GM12878 (cell line): ENCODE data around the gene RPS6KA5. TPM values are rescaled to one million over a fixed set of nuclear protein-coding genes. Genes with fewer than 3 reads are reported as not detected.

Source experiments
- CBFB ChIP-seq: IDR thresholded peaks from 2 replicates; pipeline ENCODE4 v1.6.1; 2016; ENCODE audit warnings: antibody characterized with exemption, low read depth
- ETV6 ChIP-seq, 2 experiments: fragments of 450-650 bp in 1 of 2; IDR thresholded peaks in 1 of 2; conservative IDR thresholded peaks in 1 of 2; 2 replicates each; pipeline ENCODE4 v1.6.1; 2014; ENCODE audit warnings: antibody characterized with exemption in 1 of 2, borderline replicate concordance in 1 of 2, low read depth in 1 of 2, mild to moderate bottlenecking in 1 of 2, moderate library complexity in 1 of 2
- GATAD2B ChIP-seq: fragments of 450-650 bp; conservative IDR thresholded peaks from 2 replicates; pipeline ENCODE4 v1.6.1; 2017; ENCODE audit warnings: low read depth, mild to moderate bottlenecking, moderate library complexity
- IKZF1 ChIP-seq: fragments of 450-650 bp; conservative IDR thresholded peaks from 2 replicates; pipeline ENCODE4 v1.6.1; 2017; ENCODE audit warnings: antibody characterized with exemption, mild to moderate bottlenecking
- IRF4 ChIP-seq: IDR thresholded peaks from 2 replicates; pipeline ENCODE4 v1.6.1; 2011; ENCODE audit warnings: low read depth, low read length
- LARP7 ChIP-seq: fragments of 450-650 bp; IDR thresholded peaks from 2 replicates; pipeline ENCODE4 v1.6.1; 2017; ENCODE audit warnings: mild to moderate bottlenecking
- MEF2A ChIP-seq: IDR thresholded peaks from 2 replicates; pipeline ENCODE4 v1.6.1; 2011; ENCODE audit warnings: low read depth, mild to moderate bottlenecking, low read length, moderate library complexity; ENCODE audit not compliant: insufficient read depth
- NFYB ChIP-seq: IDR thresholded peaks from 2 replicates; pipeline ENCODE4 v1.6.1; 2011; ENCODE audit warnings: low read depth, mild to moderate bottlenecking, low read length, improper control_type of control experiment, moderate library complexity; ENCODE audit not compliant: insufficient read depth
- PAX5 ChIP-seq: IDR thresholded peaks from 2 replicates; pipeline ENCODE4 v1.6.1; 2011; ENCODE audit warnings: low read depth, low read length, borderline replicate concordance
- POLR2A ChIP-seq: IDR thresholded peaks from 2 replicates; pipeline ENCODE4 v1.6.1; 2011; ENCODE audit warnings: low read depth, mild to moderate bottlenecking, low read length
- POLR2AphosphoS5 ChIP-seq: IDR thresholded peaks from 2 replicates; pipeline ENCODE4 v1.6.1; 2011; ENCODE audit warnings: mild to moderate bottlenecking, low read length, inconsistent platforms
- RAD21 ChIP-seq: IDR thresholded peaks from 2 replicates; pipeline ENCODE4 v1.6.1; 2011; ENCODE audit warnings: mild to moderate bottlenecking, low read depth, low read length, moderate library complexity; ENCODE audit not compliant: insufficient read depth
- SUPT20H ChIP-seq: IDR thresholded peaks from 2 replicates; pipeline ENCODE4 v1.6.1; 2011; ENCODE audit warnings: low read depth, mild to moderate bottlenecking, low read length, moderate library complexity, borderline replicate concordance; ENCODE audit not compliant: control insufficient read depth
- TCF12 ChIP-seq: IDR thresholded peaks from 2 replicates; pipeline ENCODE4 v1.6.1; 2011; ENCODE audit warnings: low read depth, mild to moderate bottlenecking, low read length
- YBX1 ChIP-seq: fragments of 450-650 bp; IDR thresholded peaks from 2 replicates; pipeline ENCODE4 v1.6.1; 2016; ENCODE audit warnings: antibody characterized with exemption
- ZNF207 ChIP-seq: fragments of 450-650 bp; IDR thresholded peaks from 2 replicates; pipeline ENCODE4 v1.6.1; 2014; ENCODE audit warnings: antibody characterized with exemption, mild to moderate bottlenecking, borderline replicate concordance
- polyA plus RNA-seq, 11 experiments: library from polyadenylated mRNA; depleted of rRNA in 4 of 11; unstranded in 6 of 11; stranded (reverse) in 5 of 11; fragments of >200 nt; fragmentation: Nextera tagmentation in 4 of 11; fragmentation: Illumina TruSeq in 1 of 11; extraction: Ambion mirVana in 4 of 11; extraction: Trizol in 1 of 11; gene quantifications; 1 replicate in 1 of 11; 2 replicates in 10 of 11; pipeline versions ENCODE4 v1.2.1 to v1.2.3, GENCODE V29; 2011 to 2016; ENCODE audit warnings: inconsistent platforms in 2 of 11, missing spikeins in 2 of 11, low read depth in 1 of 11
- total RNA-seq, 4 experiments: library from RNA; depleted of rRNA in 3 of 4; stranded (reverse); fragments of >200 nt in 3 of 4; fragmentation: Illumina TruSeq in 1 of 4; extraction: Trizol in 1 of 4; gene quantifications; 2 replicates each; pipeline versions ENCODE4 v1.2.1 to v1.2.3, GENCODE V29; 2013 to 2021
- TF ChIP-seq, protein P1 (sequence below): fragments of 450-650 bp; formaldehyde crosslinking; IDR thresholded peaks from 2 replicates; pipeline ENCODE4 v1.4.0; 2022; ENCODE audit warnings: mild to moderate bottlenecking, moderate library complexity
- TF ChIP-seq, protein P2 (sequence below): fragments of 450-650 bp; formaldehyde crosslinking; IDR thresholded peaks from 2 replicates; pipeline ENCODE4 v1.4.0; 2020; ENCODE audit warnings: mild to moderate bottlenecking, moderate library complexity
- TF ChIP-seq, protein P3 (sequence below): fragments of 450-650 bp; IDR thresholded peaks from 2 replicates; pipeline ENCODE4 v1.6.1; 2017; ENCODE audit warnings: borderline replicate concordance
- TF ChIP-seq, protein P4 (sequence below): IDR thresholded peaks from 2 replicates; pipeline ENCODE4 v1.6.1; 2011; ENCODE audit warnings: borderline replicate concordance, low read depth, mild to moderate bottlenecking, moderate library complexity, low read length; ENCODE audit not compliant: insufficient read depth, poor library complexity, severe bottlenecking

Gene RPS6KA5
- total and polyA plus RNA-seq, 10 of the 15 experiments (the other 5 are each of a cell fraction or from before 2014, with no cell fraction given) = 1.4 to 7.0 (median 3.7) TPM

DNA sequence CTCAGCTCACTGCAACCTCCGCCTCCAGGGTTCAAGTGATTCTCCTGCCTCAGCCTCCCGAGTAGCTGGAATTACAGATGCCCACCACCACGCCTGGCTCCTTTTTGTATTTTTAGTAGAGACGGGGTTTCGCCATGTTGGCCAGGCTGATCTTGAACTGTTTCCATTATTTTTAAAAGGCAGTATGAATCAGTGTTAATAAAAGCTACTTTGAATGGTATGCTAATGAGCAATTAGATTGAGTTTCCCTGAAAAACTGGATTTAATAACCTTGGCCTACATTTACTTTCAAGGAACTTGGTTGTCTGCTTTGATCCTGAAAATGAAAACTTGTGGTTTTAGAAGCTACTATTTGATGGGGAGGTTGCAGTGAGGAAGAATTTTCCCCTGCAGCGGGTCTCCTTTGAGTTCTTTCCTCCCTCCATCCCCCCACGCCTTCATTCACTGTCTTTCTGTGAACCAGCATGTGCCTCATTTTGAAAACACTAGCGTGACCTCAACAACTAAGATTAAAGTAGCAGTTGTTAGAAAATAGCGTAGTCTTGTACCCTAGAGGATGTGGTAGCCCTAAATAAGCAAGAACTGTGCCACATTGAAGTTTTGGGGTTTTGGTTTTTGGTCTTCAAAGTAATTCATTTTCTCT, 17.8 kb upstream of the RPS6KA5 start (continued):
- TF ChIP-seq, protein P1, sequence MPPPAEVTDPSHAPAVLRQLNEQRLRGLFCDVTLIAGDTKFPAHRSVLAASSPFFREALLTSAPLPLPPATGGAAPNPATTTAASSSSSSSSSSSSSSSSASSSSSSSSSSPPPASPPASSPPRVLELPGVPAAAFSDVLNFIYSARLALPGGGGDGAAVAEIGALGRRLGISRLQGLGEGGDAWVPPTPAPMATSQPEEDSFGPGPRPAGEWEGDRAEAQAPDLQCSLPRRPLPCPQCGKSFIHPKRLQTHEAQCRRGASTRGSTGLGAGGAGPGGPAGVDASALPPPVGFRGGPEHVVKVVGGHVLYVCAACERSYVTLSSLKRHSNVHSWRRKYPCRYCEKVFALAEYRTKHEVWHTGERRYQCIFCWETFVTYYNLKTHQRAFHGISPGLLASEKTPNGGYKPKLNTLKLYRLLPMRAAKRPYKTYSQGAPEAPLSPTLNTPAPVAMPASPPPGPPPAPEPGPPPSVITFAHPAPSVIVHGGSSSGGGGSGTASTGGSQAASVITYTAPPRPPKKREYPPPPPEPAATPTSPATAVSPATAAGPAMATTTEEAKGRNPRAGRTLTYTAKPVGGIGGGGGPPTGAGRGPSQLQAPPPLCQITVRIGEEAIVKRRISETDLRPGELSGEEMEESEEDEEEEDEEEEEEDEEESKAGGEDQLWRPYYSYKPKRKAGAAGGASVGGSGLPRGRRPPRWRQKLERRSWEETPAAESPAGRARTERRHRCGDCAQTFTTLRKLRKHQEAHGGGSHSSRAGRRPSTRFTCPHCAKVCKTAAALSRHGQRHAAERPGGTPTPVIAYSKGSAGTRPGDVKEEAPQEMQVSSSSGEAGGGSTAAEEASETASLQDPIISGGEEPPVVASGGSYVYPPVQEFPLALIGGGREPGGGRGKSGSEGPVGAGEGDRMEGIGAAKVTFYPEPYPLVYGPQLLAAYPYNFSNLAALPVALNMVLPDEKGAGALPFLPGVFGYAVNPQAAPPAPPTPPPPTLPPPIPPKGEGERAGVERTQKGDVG (CRISPR knock-in tag) = no peak
- TF ChIP-seq, protein P2, sequence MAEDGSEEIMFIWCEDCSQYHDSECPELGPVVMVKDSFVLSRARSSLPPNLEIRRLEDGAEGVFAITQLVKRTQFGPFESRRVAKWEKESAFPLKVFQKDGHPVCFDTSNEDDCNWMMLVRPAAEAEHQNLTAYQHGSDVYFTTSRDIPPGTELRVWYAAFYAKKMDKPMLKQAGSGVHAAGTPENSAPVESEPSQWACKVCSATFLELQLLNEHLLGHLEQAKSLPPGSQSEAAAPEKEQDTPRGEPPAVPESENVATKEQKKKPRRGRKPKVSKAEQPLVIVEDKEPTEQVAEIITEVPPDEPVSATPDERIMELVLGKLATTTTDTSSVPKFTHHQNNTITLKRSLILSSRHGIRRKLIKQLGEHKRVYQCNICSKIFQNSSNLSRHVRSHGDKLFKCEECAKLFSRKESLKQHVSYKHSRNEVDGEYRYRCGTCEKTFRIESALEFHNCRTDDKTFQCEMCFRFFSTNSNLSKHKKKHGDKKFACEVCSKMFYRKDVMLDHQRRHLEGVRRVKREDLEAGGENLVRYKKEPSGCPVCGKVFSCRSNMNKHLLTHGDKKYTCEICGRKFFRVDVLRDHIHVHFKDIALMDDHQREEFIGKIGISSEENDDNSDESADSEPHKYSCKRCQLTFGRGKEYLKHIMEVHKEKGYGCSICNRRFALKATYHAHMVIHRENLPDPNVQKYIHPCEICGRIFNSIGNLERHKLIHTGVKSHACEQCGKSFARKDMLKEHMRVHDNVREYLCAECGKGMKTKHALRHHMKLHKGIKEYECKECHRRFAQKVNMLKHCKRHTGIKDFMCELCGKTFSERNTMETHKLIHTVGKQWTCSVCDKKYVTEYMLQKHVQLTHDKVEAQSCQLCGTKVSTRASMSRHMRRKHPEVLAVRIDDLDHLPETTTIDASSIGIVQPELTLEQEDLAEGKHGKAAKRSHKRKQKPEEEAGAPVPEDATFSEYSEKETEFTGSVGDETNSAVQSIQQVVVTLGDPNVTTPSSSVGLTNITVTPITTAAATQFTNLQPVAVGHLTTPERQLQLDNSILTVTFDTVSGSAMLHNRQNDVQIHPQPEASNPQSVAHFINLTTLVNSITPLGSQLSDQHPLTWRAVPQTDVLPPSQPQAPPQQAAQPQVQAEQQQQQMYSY (CRISPR knock-in tag) = no peak
- no peak for TF ChIP-seq POLR2A
- TF ChIP-seq, protein P3, sequence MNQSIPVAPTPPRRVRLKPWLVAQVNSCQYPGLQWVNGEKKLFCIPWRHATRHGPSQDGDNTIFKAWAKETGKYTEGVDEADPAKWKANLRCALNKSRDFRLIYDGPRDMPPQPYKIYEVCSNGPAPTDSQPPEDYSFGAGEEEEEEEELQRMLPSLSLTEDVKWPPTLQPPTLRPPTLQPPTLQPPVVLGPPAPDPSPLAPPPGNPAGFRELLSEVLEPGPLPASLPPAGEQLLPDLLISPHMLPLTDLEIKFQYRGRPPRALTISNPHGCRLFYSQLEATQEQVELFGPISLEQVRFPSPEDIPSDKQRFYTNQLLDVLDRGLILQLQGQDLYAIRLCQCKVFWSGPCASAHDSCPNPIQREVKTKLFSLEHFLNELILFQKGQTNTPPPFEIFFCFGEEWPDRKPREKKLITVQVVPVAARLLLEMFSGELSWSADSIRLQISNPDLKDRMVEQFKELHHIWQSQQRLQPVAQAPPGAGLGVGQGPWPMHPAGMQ = no peak
- TF ChIP-seq RAD21 = 0 out of 2 replicates have a peak, but pooled peaks have one; percentile 4
- TF ChIP-seq NFYB = no peak
- peak in 1 of 2 experiments; percentile 54; a peak in 1 of 4 replicates for TF ChIP-seq ETV6 (conservative IDR thresholded peaks at IDR 0.05 in 1 of 2, IDR thresholded peaks at IDR 0.05 in 1 of 2; ENCODE audit: borderline replicate concordance in 1 of 2, low read depth in 1 of 2)
- TF ChIP-seq SUPT20H = no peak
- TF ChIP-seq LARP7 = no peak
- TF ChIP-seq CBFB = peak; percentile 85; the same call in 1 of the 2 replicates
- 0 out of 2 replicates have a peak, but pooled peaks have one; percentile 51 for TF ChIP-seq IRF4
- TF ChIP-seq TCF12 = no peak
- TF ChIP-seq GATAD2B = 0 out of 2 replicates have a peak, but pooled peaks have one; percentile 23
- no peak for TF ChIP-seq ZNF207
- no peak for TF ChIP-seq POLR2AphosphoS5
- TF ChIP-seq, protein P4, sequence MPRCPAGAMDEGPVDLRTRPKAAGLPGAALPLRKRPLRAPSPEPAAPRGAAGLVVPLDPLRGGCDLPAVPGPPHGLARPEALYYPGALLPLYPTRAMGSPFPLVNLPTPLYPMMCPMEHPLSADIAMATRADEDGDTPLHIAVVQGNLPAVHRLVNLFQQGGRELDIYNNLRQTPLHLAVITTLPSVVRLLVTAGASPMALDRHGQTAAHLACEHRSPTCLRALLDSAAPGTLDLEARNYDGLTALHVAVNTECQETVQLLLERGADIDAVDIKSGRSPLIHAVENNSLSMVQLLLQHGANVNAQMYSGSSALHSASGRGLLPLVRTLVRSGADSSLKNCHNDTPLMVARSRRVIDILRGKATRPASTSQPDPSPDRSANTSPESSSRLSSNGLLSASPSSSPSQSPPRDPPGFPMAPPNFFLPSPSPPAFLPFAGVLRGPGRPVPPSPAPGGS = peak; percentile 24
- peak; percentile 79; the same call in 1 of the 2 replicates for TF ChIP-seq MEF2A
- TF ChIP-seq YBX1 = no peak
- peak; percentile 63 for TF ChIP-seq IKZF1
- peak; percentile 66; the same call in 1 of the 2 replicates for TF ChIP-seq PAX5
